ENCODE results near the gene CHIT1. TPM values are rescaled to one million over a fixed set of nuclear protein-coding genes. Genes with fewer than 3 reads are reported as not detected.
A peak's percentile ranks its signal among the peaks of the same experiment; 100 is the strongest.
"Not testable (repeated sequence)": the region's sequence is repeated elsewhere in the genome, so short reads cannot be mapped to it uniquely, and the experiment has no call there.

The CHIT1 gene
- total and polyA plus RNA-seq, 8 donors = 0.09 to 3.0 (median 0.24) TPM; not detected in 1

DNA sequence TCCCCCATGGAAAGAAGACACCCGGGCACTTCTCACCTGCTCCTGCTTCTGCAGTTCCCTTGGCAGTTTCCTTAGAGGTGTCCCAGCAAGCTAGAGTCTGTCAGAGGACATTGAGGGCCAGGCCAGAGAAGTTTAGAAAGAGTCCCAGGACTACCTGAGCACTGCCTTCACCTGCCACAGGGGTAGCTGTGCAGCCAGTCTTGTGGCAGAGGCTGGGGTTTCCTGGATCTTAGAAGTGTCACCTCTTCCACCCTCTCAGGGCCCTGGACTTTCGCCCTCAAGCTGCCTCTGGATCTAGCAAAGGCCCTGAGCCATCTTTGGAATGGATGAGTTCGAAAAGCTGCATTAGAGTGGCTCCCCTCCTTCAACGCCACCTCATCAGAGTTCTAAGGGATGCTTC, 41.0 kb upstream of the CHIT1 start:
- TF ChIP-seq CTCF (IDR thresholded peaks at IDR 0.05) = no peak
- Histone ChIP-seq H3K4me1 (peaks cover 5 to 75% of the 10 kb centered on the region in 2 donors), H3K4me3 (no peak overlapping the region), H3K27ac (peak overlapping the region in 1 of 2 donors; percentile 71), H3K27me3 (no peaks in the 10 kb centered on the region), H3K36me3 (no peaks in the 10 kb centered on the region), H3K9me3 (no peaks in the 10 kb centered on the region)
- no peak for DNase-seq
- intact Hi-C loops (cut with DNase I) = loop anchor here in 1 of 2 donors (5.0 to 10.0 kb wide), 2 partner anchors 67 to 214 kb away; no protein-coding TSS in a partner anchor
- ATAC-seq = no peak

DNA sequence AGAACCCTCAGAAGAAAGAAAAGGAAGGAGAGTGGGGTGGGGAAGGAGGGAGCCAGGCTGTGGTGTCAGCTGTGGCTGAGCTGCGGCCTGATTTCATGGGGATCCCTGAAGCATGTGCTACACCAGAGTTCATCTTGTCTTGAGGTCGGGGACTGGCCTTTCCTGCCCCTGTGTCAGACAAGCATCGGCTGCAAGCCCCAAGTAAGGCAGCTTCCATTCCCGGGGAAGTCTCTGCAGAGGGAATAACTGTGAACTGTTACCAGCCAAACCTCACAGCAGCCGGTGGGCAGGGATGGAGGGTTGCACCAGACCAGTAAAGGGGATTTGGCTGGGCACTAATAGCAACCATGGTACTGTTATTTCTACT, 40.2 kb upstream of the CHIT1 start:
- Histone ChIP-seq H3K9me3 (no peaks in the 10 kb centered on the region), H3K27ac (no peak overlapping the region), H3K36me3 (no peaks in the 10 kb centered on the region), H3K4me1 (peaks cover 5 to 67% of the 10 kb centered on the region in 2 donors), H3K4me3 (no peak overlapping the region), H3K27me3 (no peaks in the 10 kb centered on the region)
- no peak for ATAC-seq
- TF ChIP-seq CTCF (IDR thresholded peaks at IDR 0.05) = no peak
- no peak for DNase-seq
- intact Hi-C loops (cut with DNase I) = loop anchor here in 1 of 2 donors (5.0 to 10.0 kb wide), 2 partner anchors 68 to 215 kb away; no protein-coding TSS in a partner anchor

DNA sequence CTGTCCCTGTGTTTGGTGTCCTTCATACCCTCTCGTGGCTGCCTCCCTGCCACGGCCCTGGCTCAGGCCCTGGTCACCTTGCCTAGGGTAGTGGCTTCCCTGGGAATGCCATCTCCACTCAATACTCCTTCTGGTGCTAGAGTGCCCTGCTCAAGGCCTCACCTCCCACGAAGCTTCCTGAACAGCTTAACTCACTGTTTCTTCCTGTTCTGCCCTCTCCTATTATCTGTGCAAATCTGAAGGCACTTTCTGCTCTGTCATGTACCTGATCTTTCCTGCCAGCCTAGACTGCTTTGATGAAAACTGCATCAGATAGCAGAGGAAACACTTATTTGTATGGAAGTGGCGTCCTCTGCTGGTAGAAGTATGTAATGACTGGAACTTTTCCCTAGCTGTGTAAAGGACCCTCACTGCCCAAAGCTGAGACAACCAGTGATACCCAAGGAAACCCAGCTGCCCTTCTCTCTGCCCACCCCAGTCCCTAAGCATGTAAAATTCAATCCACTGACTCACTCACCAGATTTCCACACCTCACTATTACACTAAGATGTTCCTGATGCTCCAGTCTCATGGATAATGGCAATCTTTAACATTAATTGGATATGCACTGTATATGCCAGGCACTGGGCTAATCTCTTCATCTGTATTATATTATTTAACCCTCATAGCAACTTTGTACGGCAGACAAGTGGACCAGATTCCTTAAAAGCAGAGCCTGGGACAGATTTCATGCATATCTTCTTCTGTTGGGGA, 39.6 kb upstream of the CHIT1 start:
- Histone ChIP-seq H3K4me3 (no peak overlapping the region), H3K9me3 (no peaks in the 10 kb centered on the region), H3K4me1 (peaks cover 5 to 61% of the 10 kb centered on the region in 2 donors), H3K27me3 (no peaks in the 10 kb centered on the region), H3K27ac (peak overlapping the region in 1 of 2 donors; percentile 41), H3K36me3 (no peaks in the 10 kb centered on the region)
- peak; percentile 80 to 92 for TF ChIP-seq CTCF (IDR thresholded peaks at IDR 0.05)
- ATAC-seq = peak; percentile 24
- intact Hi-C loops (cut with DNase I) = no loop called here
- DNase-seq = peak in 1 of 4 donors; percentile 71

DNA sequence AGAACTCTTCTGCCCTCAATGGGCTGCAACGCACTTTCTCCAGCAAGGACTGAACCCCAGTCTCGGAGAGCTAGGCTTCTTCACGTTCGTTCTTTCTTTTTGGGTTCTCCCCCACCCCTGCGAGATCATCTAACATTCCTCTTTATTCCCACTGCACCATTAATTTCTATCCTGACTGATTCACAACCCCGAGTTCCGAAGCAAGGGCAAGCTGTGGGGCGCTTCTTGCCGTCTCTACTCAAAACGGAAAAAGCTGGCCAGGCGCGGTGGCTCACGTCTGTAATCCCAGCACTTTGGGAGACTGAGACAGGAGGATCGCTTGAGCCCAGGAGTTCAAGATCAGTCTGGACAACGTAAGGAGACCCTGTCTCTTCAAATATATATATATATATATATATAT, 38.4 kb upstream of the CHIT1 start:
- DNase-seq = no peak
- no peaks in the 10 kb centered on the region for H3K36me3 ChIP-seq
- TF ChIP-seq CTCF (IDR thresholded peaks at IDR 0.05) = no peak
- no peak for ATAC-seq
- H3K27me3 ChIP-seq = no peaks in the 10 kb centered on the region
- no peaks in the 10 kb centered on the region for H3K9me3 ChIP-seq
- H3K4me1 ChIP-seq = peaks cover 5 to 50% of the 10 kb centered on the region in 2 donors
- intact Hi-C loops (cut with DNase I) = no loop called here
- peak overlapping the region; percentile 47 to 52 for H3K4me3 ChIP-seq
- H3K27ac ChIP-seq = peak overlapping the region; percentile 76 to 84

- DNase-seq = peak; percentile 82 to 92 (median 90)
- no peaks in the 10 kb centered on the region for H3K9me3 ChIP-seq
- TF ChIP-seq CTCF (IDR thresholded peaks at IDR 0.05) = peak; percentile 95 to 97
- peaks cover 5 to 45% of the 10 kb centered on the region in 2 donors for H3K4me1 ChIP-seq
- no peaks in the 10 kb centered on the region for H3K27me3 ChIP-seq
- no peaks in the 10 kb centered on the region for H3K36me3 ChIP-seq
- peak; percentile 73 for ATAC-seq
- intact Hi-C loops (cut with DNase I) = no loop called here
- H3K27ac ChIP-seq = peak overlapping the region; percentile 76 to 84
- peak overlapping the region; percentile 47 to 52 for H3K4me3 ChIP-seq
These were observed 37.9 kb upstream of the CHIT1 start for GRCh38 chr1:203267347-203267846.

DNA sequence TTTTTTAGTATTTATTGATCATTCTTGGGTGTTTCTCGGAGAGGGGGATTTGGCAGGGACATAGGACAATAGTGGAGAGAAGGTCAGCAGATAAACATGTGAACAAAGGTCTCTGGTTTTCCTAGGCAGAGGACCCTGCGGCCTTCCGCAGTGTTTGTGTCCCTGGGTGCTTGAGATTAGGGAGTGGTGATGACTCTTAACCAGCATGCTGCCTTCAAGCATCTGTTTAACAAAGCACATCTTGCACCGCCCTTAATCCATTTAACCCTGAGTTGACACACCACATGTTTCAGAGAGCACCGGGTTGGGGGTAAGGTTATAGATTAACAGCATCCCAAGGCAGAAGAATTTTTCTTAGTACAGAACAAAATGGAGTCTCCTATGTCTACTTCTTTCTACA, 36.7 kb upstream of the CHIT1 start:
- DNase-seq; H3K4me3 ChIP-seq; H3K27ac ChIP-seq; intact Hi-C loops (cut with DNase I); H3K27me3 ChIP-seq; H3K36me3 ChIP-seq; H3K9me3 ChIP-seq; ATAC-seq: not testable (repeated sequence)
- peaks cover 2 to 32% of the 10 kb centered on the region in 2 donors for H3K4me1 ChIP-seq
